HG03095 (cell line): ENCODE measurements around the gene NRL.
A peak's percentile ranks its signal among the peaks of the same experiment; 100 is the strongest.

Source experiments
- ATAC-seq: cut with Tn5 transposase; IDR thresholded peaks from one replicate; pipeline ENCODE4 v1.9.1; 2021; ENCODE audit warnings: moderate library complexity; ENCODE audit not compliant: unreplicated experiment

NRL gene

GRCh38 chr14:24083462-24083861, 31.3 kb downstream of the NRL start:
- ATAC-seq, result no peak

GRCh38 chr14:24082411-24083080, 32.2 kb downstream of the NRL start:
- no peak for ATAC-seq

- no peak for ATAC-seq
These were observed 33.0 kb downstream of the NRL start for GRCh38 chr14:24081739-24082211.

GRCh38 chr14:24080888-24081738, 33.6 kb downstream of the NRL start:
- peak; percentile 92 for ATAC-seq

- no peak for ATAC-seq
These were observed 34.6 kb downstream of the NRL start for GRCh38 chr14:24080142-24080530.

GRCh38 chr14:24079491-24080141, 35.1 kb downstream of the NRL start:
- no peak for ATAC-seq

- ATAC-seq, result no peak
These were observed 36.6 kb downstream of the NRL start for GRCh38 chr14:24078146-24078545.

- ATAC-seq, result no peak
These were observed 37.7 kb downstream of the NRL start for GRCh38 chr14:24077086-24077485.

GRCh38 chr14:24076302-24076601, 38.5 kb downstream of the NRL start:
- ATAC-seq, result no peak

GRCh38 chr14:24075485-24076301, 39.1 kb downstream of the NRL start:
- peak; percentile 67 for ATAC-seq

- peak; percentile 15 for ATAC-seq
These were observed 39.9 kb downstream of the NRL start for GRCh38 chr14:24074625-24075484.

- ATAC-seq, result no peak
These were observed 41.6 kb downstream of the NRL start for GRCh38 chr14:24072881-24073877.

- no peak for ATAC-seq
These were observed 42.3 kb downstream of the NRL start for GRCh38 chr14:24072436-24072835.

GRCh38 chr14:24071836-24072430, 42.8 kb downstream of the NRL start:
- ATAC-seq, result no peak

GRCh38 chr14:24071144-24071697, 43.5 kb downstream of the NRL start, which contains the start of gene CPNE6:
CPNE6 (plus strand) TSS chr14:24071562; CDS start chr14:24072937, 1,375 bp downstream.
- no peak for ATAC-seq

- ATAC-seq, result no peak
These were observed 44.2 kb downstream of the NRL start for GRCh38 chr14:24070285-24071143.

- ATAC-seq, result no peak
These were observed 45.4 kb downstream of the NRL start for GRCh38 chr14:24069411-24069735.
